ENCODE results near the gene SOX18. TPM values are rescaled to one million over a fixed set of nuclear protein-coding genes. Genes with fewer than 3 reads are reported as not detected.
A peak's percentile ranks its signal among the peaks of the same experiment; 100 is the strongest.

Gene SOX18
- total and polyA plus RNA-seq, 2 of the 13 experiments (the other 11 are each of a cell fraction or from before 2014, with no cell fraction given), result 1.6 to 1.9 TPM

DNA sequence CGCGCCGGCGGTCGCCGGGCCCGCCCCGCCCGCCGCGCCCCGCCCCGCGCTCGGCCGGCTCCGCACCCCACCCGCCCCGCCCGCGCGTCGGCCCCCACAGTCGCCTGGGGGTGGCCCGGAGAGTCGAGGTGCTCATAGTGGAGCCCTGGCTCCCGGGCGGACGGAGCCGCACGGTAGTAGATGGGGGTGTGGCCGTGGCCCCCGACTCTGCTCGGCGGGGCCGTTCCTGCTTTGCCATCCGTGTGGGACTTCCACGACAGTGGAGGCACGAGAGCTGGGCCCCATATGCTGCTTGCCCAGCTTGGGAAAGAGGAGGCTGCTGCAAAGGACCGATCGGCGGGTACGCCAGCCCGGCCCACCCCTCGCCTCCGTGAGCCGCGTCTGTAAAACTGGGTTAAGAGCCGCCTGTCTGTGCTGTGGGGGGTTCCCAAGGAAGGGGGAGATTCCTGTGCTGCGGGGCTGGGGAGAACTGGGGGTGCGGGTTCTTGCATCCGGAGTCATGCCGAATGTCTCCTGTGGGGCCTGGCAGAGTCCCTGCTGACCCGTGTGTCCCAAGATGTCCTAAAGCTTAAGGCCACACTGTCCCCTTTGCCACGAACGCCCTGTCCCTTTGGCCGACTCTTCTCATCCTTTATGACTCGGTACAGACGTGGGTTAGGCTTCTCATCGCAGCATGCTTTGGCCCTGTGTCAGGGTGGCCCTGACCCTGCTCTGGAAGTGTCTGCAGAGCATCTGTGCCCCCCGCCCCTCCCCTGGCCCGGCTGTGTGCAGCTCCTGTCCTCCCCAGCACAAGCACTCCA, 30.8 kb upstream of the SOX18 start, which contains the start of gene OPRL1 (continued):
- TF ChIP-seq, protein P1, sequence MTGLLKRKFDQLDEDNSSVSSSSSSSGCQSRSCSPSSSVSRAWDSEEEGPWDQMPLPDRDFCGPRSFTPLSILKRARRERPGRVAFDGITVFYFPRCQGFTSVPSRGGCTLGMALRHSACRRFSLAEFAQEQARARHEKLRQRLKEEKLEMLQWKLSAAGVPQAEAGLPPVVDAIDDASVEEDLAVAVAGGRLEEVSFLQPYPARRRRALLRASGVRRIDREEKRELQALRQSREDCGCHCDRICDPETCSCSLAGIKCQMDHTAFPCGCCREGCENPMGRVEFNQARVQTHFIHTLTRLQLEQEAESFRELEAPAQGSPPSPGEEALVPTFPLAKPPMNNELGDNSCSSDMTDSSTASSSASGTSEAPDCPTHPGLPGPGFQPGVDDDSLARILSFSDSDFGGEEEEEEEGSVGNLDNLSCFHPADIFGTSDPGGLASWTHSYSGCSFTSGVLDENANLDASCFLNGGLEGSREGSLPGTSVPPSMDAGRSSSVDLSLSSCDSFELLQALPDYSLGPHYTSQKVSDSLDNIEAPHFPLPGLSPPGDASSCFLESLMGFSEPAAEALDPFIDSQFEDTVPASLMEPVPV (CRISPR knock-in tag; IDR thresholded peaks at IDR 0.05), result 0 out of 2 replicates have a peak, but pooled peaks have one; percentile 83
- TF ChIP-seq, protein P2, sequence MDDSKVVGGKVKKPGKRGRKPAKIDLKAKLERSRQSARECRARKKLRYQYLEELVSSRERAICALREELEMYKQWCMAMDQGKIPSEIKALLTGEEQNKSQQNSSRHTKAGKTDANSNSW (CRISPR knock-in tag; IDR thresholded peaks at IDR 0.05; ENCODE audit: borderline replicate concordance), result no peak; the same call in 1 of the 2 replicates
- TF ChIP-seq, protein P3, sequence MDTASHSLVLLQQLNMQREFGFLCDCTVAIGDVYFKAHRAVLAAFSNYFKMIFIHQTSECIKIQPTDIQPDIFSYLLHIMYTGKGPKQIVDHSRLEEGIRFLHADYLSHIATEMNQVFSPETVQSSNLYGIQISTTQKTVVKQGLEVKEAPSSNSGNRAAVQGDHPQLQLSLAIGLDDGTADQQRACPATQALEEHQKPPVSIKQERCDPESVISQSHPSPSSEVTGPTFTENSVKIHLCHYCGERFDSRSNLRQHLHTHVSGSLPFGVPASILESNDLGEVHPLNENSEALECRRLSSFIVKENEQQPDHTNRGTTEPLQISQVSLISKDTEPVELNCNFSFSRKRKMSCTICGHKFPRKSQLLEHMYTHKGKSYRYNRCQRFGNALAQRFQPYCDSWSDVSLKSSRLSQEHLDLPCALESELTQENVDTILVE (CRISPR knock-in tag; IDR thresholded peaks at IDR 0.05), result no peak
- TF ChIP-seq TMF1 (CRISPR knock-in tag; IDR thresholded peaks at IDR 0.05; ENCODE audit: low read depth) (0 out of 2 replicates have a peak, but pooled peaks have one; percentile 13), MTA1 (CRISPR knock-in tag; IDR thresholded peaks at IDR 0.05; ENCODE audit: borderline replicate concordance) (peak; percentile 62; the same call in 1 of the 2 replicates), PHF21A (CRISPR knock-in tag; IDR thresholded peaks at IDR 0.05) (0 out of 2 replicates have a peak, but pooled peaks have one; percentile 15), ZNF792 (CRISPR knock-in tag; IDR thresholded peaks at IDR 0.05) (peak; percentile 7; the same call in 1 of the 2 replicates), ZNF329 (CRISPR knock-in tag; IDR thresholded peaks at IDR 0.05; ENCODE audit: low read depth) (0 out of 2 replicates have a peak, but pooled peaks have one; percentile 42), MAZ (IDR thresholded peaks at IDR 0.05; ENCODE audit: borderline replicate concordance, low read depth, low read length) (no peak; the same call in 1 of the 2 replicates), MAZ (CRISPR knock-in tag; IDR thresholded peaks at IDR 0.05; ENCODE audit: low read depth) (0 out of 2 replicates have a peak, but pooled peaks have one; percentile 29), KDM2A (CRISPR knock-in tag; IDR thresholded peaks at IDR 0.05; ENCODE audit: borderline replicate concordance, low read depth) (no peak; the same call in none of the 2 replicates), NONO (IDR thresholded peaks at IDR 0.05) (no peak), NONO (CRISPR knock-in tag; conservative IDR thresholded peaks at IDR 0.05) (no peak; the same call in 1 of the 2 replicates), MYNN (CRISPR knock-in tag; IDR thresholded peaks at IDR 0.05; ENCODE audit: low read depth) (0 out of 2 replicates have a peak, but pooled peaks have one; percentile 61), HIVEP1 (CRISPR knock-in tag; IDR thresholded peaks at IDR 0.05) (peak; percentile 84), GABPB1 (CRISPR knock-in tag; IDR thresholded peaks at IDR 0.05) (peak; percentile 18; the same call in 1 of the 2 replicates), YEATS4 (CRISPR knock-in tag; IDR thresholded peaks at IDR 0.05; ENCODE audit: borderline replicate concordance) (peak; percentile 18; the same call in 1 of the 2 replicates), ZNF296 (CRISPR knock-in tag; conservative IDR thresholded peaks at IDR 0.05) (no peak; the same call in 1 of the 2 replicates), ZNF543 (CRISPR knock-in tag; IDR thresholded peaks at IDR 0.05) (peak; percentile 57; the same call in 1 of the 2 replicates)
- TF ChIP-seq, protein P4, sequence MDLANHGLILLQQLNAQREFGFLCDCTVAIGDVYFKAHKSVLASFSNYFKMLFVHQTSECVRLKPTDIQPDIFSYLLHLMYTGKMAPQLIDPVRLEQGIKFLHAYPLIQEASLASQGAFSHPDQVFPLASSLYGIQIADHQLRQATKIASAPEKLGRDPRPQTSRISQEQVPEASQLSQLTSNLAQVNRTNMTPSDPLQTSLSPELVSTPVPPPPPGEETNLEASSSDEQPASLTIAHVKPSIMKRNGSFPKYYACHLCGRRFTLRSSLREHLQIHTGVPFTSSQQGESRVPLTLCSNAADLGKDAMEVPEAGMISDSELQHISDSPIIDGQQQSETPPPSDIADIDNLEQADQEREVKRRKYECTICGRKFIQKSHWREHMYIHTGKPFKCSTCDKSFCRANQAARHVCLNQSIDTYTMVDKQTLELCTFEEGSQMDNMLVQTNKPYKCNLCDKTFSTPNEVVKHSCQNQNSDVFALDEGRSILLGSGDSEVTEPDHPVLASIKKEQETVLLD (CRISPR knock-in tag; IDR thresholded peaks at IDR 0.05; ENCODE audit: low read depth), result no peak
- TF ChIP-seq, protein P5, sequence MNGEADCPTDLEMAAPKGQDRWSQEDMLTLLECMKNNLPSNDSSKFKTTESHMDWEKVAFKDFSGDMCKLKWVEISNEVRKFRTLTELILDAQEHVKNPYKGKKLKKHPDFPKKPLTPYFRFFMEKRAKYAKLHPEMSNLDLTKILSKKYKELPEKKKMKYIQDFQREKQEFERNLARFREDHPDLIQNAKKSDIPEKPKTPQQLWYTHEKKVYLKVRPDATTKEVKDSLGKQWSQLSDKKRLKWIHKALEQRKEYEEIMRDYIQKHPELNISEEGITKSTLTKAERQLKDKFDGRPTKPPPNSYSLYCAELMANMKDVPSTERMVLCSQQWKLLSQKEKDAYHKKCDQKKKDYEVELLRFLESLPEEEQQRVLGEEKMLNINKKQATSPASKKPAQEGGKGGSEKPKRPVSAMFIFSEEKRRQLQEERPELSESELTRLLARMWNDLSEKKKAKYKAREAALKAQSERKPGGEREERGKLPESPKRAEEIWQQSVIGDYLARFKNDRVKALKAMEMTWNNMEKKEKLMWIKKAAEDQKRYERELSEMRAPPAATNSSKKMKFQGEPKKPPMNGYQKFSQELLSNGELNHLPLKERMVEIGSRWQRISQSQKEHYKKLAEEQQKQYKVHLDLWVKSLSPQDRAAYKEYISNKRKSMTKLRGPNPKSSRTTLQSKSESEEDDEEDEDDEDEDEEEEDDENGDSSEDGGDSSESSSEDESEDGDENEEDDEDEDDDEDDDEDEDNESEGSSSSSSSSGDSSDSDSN (CRISPR knock-in tag; IDR thresholded peaks at IDR 0.05), result peak; percentile 68

Measured in HepG2 (cell line).